Testis (tissue), 2 donors: Measurements from ENCODE around the gene OAF.
"Not testable (repeated sequence)": the region's sequence is repeated elsewhere in the genome, so short reads cannot be mapped to it uniquely, and the experiment has no call there.

Source experiments
- CTCF ChIP-seq, 3 experiments: fragments of 450-650 bp in 2 of 3; fragments of 200-600 bp in 1 of 3; sonication (generic) in 1 of 3; IDR thresholded peaks; one replicate each; pipeline ENCODE4 v1.5.1; 2016 to 2019; ENCODE audit warnings: antibody characterized with exemption in 3 of 3, mild to moderate bottlenecking in 2 of 3, moderate library complexity in 1 of 3
- POLR2A ChIP-seq: fragments of 450-650 bp; IDR thresholded peaks from one replicate; pipeline ENCODE4 v1.6.1; 2017; ENCODE audit warnings: antibody characterized with exemption, mild to moderate bottlenecking, moderate library complexity

DNA sequence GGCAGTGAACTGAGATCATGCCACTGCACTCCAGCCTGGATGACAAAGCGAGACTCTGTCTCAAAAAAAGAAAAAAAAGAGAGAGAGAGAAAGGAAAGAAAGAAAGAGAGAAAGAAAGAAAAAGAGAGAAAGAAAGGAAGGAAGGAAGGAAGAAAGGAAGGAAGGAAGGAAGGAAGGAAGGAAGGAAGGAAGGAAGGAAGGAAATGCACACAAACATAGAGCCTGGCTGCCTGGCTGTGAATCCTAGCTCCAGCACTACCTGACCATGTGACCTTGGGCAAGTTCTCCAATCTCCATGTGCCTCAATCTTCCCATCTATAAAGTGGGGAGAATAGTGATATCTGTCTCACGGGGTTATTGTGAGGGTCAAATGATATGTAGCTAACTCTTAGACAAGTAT, 63.1 kb downstream of the OAF start:
- TF ChIP-seq CTCF (IDR thresholded peaks at IDR 0.05); POLR2A: not testable (repeated sequence)
